ENCODE measurements around the gene LTBP3. TPM values are rescaled to one million over a fixed set of nuclear protein-coding genes. Genes with fewer than 3 reads are reported as not detected.
"Not testable (repeated sequence)": the region's sequence is repeated elsewhere in the genome, so short reads cannot be mapped to it uniquely, and the experiment has no call there.

The LTBP3 gene
- total and polyA plus RNA-seq, 2 of the 4 experiments (the other 2 are of a cell fraction) = 6.6 to 145 TPM

GRCh38 chr11:65565624-65566453, 7.7 kb upstream of the LTBP3 start (continued):
- TF ChIP-seq ELK1 (IDR thresholded peaks at IDR 0.05; ENCODE audit: borderline replicate concordance, low read depth, low read length) (no peak), BHLHE40 (IDR thresholded peaks at IDR 0.05; ENCODE audit: low read depth, low read length) (no peak)

GRCh38 chr11:65564879-65565559, 6.9 kb upstream of the LTBP3 start:
- H3K27me3 ChIP-seq (ENCODE audit: control insufficient read depth, insufficient read depth, low read length); BruUV-seq (replicated peaks); H3K27ac ChIP-seq (ENCODE audit: insufficient read depth, low read length); H3K4me2 ChIP-seq (ENCODE audit: low read depth, low read length); H3K56ac ChIP-seq (ENCODE audit: extremely low read depth, insufficient read depth, low read length); H2BK120ac ChIP-seq (ENCODE audit: low read depth, low read length); dilution Hi-C loops (cut with HindIII; ENCODE audit: low sequenced_read_pairs, unreplicated experiment); in situ Hi-C loops (cut with MboI; ENCODE audit: low sequenced_read_pairs); intact Hi-C loops (cut with micrococcal nuclease); H3K18ac ChIP-seq (ENCODE audit: low read depth, low read length); H2BK15ac ChIP-seq (ENCODE audit: low read depth, low read length); ATAC-seq (ENCODE audit: low read depth); H2AK9ac ChIP-seq (replicated peaks; ENCODE audit: low read depth, low read length, poor library complexity); H4K91ac ChIP-seq (ENCODE audit: insufficient read depth, low read depth, low read length); H3K36me3 ChIP-seq (ENCODE audit: control insufficient read depth, insufficient read depth, low read length); H2AFZ ChIP-seq (replicated peaks; ENCODE audit: low read length, poor library complexity); H3K9ac ChIP-seq (ENCODE audit: low read depth, low read length); H3K4ac ChIP-seq (ENCODE audit: low read depth, low read length); H3K4me3 ChIP-seq (ENCODE audit: insufficient read depth, low read depth, low read length); H2AK5ac ChIP-seq (ENCODE audit: low read depth, low read length); H3K14ac ChIP-seq (replicated peaks; ENCODE audit: low read depth, low read length); H2BK5ac ChIP-seq (ENCODE audit: low read depth, low read length, poor library complexity, severe bottlenecking); H4K5ac ChIP-seq (ENCODE audit: low read depth, low read length); H3K9me3 ChIP-seq (ENCODE audit: control insufficient read depth, insufficient read depth, low read length); H4K20me1 ChIP-seq (ENCODE audit: insufficient read depth, low read length); H3K23ac ChIP-seq (ENCODE audit: low read depth, low read length); H2BK20ac ChIP-seq (ENCODE audit: low read depth, low read length); H4K8ac ChIP-seq (ENCODE audit: low read depth in 2 of 2, low read length in 2 of 2); DNase-seq: not testable (repeated sequence)
- peaks cover 13 to 39% of the 10 kb centered on the region in 2 experiments; a peak in 3 of 4 replicates for H3K79me1 ChIP-seq (ENCODE audit: low read depth in 1 of 2, low read length in 2 of 2)
- 73% methylated on average over 3 of the region's 12 CpGs; no CpG with 5 or more reads in 1 of the 2 experiments for WGBS, 2 experiments (ENCODE audit: extremely low coverage in 2 of 2, insufficient read length in 1 of 2)
- ChIA-PET CTCF (interaction anchor here (1.2 kb wide), 1 partner anchor 24 kb away, joined by 7 read pairs; no protein-coding TSS in a partner anchor), POLR2A (ENCODE audit: unreplicated experiment) (interaction anchor here (0.6 to 0.7 kb wide), 2 partner anchors 25 to 143 kb away, joined by 5 to 8 read pairs; partner anchors contain the start of gene NEAT1)
- H3K4me1 ChIP-seq (ENCODE audit: control insufficient read depth, insufficient read depth, low read length) = peaks cover 20% of the 10 kb centered on the region
- peaks cover 27% of the 10 kb centered on the region for H3K9me1 ChIP-seq (ENCODE audit: insufficient read depth, low read length)

All from IMR-90 (cell line).